HG02943 (cell line): ENCODE measurements around the gene RHNO1.

Experiments used
- ATAC-seq: cut with Tn5 transposase; IDR thresholded peaks from one replicate; pipeline ENCODE4 v1.9.1; 2021; ENCODE audit warnings: mild to moderate bottlenecking, low read depth, moderate library complexity; ENCODE audit not compliant: unreplicated experiment

The RHNO1 gene

GRCh38 chr12:2877047-2877952 is at the start of gene RHNO1, which contains the start of gene FOXM1:
TSS of gene RHNO1 (plus strand) at chr12:2877223. CDS start at chr12:2885367, 8,144 bp downstream.
TSS of gene FOXM1 (minus strand) at chr12:2877174. CDS start at chr12:2874478, 2,696 bp downstream.
- ATAC-seq = peak; percentile 78

DNA sequence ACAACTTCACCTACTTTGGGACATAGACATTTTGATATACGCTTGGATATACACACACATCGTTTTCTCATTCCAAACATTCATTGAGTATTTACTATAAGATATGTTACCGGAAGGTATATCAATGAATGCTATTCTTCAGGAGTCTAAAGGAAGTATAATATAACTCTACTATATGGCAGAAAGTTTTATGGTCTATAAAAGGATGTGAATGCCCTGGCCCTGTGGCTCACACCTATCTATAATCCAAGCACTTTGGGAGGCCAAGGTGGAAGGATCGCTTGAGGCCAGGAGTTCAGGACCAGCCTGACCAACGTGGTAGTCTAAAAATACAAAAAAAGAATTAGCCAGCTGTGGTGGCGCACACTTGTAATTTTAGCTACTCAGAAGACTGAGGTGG is 47.7 kb upstream of the RHNO1 start:
- no peak for ATAC-seq

DNA sequence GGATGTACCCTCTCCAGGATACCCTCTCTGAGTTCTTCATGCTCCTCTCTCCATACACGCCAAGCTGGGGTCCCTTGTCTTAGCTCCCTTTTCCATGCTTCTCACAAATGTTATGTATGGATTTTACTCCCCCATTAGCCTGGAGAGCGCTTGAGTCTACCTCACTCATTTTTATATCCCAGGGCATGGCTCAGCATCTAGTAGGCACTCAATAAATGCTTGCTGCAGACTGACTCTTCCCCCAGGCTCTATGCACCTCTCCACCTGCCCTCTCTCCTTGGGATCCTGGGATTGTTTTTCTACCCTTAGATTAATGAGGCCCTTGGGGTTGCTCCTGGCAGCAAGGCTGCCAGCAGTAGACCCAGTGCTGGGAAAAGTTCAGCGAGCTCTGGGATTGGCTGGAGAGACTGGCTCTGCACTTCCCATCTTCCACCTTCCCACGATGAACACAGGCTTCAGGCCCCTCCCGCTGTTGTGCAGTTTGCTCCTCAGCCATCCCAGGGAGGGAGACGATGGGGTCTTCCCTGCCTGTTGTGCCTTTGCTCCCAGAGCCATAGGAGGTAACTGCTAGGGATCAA is 44.4 kb upstream of the RHNO1 start:
- ATAC-seq = no peak

DNA sequence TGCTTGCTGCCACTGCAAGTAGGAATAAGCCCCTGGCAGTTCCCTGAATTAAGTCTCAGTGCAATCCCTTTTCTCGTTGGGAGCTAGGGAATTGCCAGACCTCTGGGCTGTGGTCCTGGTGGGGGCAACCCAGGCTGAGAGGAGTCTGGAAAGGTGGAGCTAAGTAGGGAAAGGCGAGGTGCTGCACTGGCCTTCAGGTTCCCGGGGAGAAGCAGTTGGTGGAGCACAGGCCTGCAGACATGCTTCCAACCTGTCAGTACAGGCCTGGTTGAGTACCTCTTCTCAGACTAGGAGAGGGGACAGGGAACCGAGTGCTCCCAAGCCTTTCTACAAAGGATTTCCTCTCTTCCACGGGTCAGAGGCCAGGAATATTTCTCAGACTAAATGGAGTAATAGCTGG is 43.7 kb upstream of the RHNO1 start:
- ATAC-seq = no peak

DNA sequence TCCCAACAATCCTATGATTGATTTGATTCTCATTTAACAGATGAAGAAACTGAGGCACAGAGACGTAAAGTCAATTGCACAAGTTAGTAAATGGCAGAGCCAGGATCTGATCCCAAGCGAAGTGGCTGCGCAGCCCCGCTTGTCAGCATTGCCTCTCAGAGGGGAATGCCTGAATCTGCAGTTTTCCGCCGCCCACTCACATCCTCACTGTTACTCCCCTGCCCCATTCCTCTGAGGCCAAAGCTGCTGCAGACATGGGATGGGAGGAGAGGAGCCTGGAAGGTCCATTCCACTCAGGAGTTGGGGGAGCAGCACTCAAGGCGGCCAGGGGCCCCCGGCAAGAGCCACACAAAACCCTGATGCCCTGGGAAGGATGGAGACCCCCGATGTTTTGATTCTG is 43.2 kb upstream of the RHNO1 start:
- no peak for ATAC-seq

- no peak for ATAC-seq
Measured at GRCh38 chr12:2834581-2835491, 42.2 kb upstream of the RHNO1 start, which contains the start of gene NRIP2. TSS of gene NRIP2 (minus strand) at chr12:2835035. CDS start at chr12:2834983, 52 bp downstream.

DNA sequence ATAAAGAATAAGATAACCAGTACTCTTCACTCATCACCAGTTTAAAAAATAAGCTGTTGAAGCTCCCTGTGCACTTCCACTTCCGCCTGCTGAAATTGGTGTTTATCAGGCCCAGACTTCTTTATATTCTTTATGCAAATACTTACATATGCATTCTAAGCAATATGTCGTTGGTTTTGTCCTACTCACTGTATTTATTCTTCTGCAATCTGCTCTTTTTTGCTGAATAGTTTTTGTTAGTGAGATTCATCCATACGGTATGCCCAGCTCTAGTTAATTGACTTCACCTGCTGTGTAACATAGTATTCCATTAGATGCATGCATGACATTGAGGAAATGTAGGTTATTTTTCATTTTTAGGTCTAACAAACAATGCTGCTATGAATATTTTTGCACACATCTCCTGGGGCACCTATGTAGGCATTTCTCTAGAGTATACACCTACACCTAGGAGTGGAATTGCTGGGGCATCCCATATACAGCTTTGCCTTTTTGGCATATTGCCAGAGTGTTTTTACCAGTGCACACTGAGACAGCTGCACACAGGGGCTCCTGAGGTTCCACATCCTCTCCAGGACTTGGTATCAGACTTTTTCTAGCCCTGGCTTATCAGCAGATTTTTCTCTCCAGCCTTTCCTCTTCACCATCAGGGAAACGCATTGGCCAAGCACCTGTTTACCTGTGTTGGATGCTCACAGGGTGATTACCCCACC is 41.2 kb upstream of the RHNO1 start:
- ATAC-seq = no peak

DNA sequence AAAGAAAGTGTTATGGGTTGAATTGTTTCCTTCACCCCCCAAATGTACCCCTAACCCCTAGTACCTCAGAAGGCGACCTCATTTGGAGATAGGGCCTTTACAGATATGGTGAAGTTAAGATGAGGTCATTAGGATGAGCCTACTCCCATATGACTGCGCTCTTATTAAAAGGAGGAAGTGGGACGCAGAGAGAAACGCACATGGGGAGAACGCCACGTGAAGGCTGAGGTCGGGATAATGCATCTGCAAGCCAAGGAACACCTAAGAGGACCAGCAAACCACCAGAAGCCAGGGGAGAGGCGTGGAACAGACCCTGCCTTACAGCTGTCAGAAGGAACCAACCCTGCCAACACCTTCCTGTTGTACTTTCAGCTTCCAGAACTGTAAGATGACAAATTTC is 40.4 kb upstream of the RHNO1 start:
- ATAC-seq = no peak

DNA sequence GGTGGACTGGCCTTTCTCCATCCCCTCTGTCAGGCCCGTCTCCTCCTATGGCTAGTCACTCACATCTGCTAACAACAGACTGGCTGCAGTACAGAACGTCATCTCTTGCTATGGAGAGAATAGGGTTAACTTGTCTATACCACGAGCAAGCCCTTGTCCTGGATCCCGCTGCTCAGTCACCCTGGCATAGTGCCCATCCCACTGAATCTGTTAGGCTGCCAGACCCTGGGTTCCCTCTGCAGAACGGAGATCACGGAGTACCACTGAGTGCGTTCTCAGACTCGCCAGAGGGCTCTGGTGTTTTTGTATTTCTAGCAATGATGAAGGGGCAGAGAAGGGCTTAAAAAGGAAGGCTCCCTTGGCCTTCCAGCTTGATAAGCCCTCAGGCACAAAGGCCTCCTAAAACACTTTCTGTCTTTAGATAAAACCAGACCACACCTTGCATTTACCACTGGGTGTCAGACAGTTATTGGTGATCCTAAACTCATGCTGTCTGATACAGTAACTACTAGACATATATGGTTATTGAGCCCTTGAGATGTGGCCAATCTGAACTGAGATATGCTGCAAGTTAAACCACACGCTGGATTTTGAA is 35.9 kb upstream of the RHNO1 start:
- no peak for ATAC-seq

DNA sequence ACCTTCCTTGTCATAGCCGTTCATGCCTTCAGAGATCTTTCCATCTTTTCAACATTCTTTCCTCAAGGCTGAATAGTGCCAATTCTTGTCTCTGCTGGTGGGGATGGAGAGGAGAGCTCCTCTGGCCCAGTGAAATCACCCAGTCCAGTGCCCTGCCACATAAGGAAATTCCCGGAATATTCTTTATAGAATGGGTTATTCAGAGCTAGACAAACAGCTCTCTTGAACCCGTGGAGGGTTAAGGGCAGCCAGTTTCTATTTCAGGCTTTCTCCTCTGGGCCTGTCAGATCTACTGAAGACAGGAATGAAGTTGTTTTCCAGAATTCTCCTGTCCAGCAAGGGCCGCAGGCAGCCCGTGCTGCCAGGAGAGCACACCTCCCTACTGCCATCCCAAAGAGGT is 34.1 kb upstream of the RHNO1 start:
- no peak for ATAC-seq

DNA sequence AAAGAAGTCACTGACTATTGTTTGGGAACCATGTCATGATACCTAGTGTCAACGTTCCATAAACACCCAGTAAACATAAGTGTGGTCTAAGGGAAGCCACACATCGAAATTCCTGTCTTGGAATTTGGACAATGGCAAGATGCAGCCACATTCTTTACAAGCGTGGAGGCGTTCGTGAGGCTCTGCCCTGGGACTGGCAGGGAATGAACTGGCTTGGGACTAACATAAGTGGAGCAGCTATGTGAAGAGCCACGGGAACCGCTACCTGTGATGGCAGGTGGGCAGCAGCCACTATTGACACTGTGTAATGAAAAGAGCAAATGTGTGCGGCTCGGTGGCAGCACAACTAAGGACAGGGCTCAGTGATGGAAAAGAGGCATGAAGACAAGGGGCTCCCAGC is 32.2 kb upstream of the RHNO1 start:
- ATAC-seq = no peak

DNA sequence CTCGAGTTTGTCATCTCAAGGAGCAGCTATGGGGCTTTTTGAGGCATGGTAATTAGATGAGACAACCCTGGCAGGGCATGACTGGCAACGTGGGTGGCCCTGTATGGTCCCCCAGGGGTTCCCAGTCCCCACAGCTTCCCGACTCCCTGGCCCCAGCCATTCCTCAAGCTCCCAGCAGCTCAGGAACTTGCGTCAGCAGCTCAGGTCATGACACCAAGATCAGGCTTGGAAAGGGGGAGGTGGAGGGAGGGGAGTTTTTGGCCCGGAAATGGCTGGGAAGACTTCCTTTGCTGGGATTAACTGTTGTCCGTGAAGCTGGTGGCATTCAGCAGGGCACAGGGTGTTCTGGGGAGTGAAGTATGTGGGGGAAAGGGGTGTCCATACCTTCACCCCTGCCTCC is 31.7 kb upstream of the RHNO1 start:
- no peak for ATAC-seq

DNA sequence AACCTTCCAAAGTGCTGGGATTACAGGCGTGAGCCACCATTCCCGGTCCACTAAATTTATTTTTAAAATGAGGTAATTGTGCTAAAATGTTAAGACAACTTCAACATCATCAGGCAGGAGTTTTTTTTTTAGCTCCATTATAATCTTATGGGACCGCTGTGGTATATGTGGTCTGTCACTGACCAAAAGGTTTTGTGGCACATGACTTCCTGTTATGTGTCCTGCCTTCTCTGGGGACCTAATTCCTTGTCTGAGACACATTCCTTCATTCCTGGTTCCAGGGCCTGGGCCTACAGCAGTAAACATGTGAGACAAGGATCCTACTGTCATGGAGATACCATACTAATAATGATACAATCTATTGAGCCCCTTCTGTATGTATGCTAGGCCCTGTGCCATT is 25.1 kb upstream of the RHNO1 start:
- ATAC-seq = no peak

DNA sequence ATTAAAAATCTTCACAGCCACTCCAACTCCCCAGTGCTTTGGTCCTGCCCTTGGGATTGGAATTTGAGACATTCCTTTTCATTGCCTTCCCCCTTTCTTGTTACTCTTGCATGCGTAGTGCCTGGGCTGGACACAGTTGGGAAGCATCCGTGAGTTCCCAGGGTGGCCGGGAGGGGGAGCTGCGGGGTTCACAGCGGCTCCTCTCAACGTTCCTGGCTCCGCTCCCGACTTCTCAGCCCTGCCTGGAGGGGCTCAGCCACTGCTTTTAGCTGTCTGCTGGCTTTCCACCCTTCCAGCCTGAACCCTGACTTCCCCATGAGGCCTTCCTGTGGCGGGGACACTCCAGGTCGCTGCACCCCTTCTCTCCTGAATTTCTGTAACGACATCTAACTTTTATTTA is 23.4 kb upstream of the RHNO1 start:
- no peak for ATAC-seq

DNA sequence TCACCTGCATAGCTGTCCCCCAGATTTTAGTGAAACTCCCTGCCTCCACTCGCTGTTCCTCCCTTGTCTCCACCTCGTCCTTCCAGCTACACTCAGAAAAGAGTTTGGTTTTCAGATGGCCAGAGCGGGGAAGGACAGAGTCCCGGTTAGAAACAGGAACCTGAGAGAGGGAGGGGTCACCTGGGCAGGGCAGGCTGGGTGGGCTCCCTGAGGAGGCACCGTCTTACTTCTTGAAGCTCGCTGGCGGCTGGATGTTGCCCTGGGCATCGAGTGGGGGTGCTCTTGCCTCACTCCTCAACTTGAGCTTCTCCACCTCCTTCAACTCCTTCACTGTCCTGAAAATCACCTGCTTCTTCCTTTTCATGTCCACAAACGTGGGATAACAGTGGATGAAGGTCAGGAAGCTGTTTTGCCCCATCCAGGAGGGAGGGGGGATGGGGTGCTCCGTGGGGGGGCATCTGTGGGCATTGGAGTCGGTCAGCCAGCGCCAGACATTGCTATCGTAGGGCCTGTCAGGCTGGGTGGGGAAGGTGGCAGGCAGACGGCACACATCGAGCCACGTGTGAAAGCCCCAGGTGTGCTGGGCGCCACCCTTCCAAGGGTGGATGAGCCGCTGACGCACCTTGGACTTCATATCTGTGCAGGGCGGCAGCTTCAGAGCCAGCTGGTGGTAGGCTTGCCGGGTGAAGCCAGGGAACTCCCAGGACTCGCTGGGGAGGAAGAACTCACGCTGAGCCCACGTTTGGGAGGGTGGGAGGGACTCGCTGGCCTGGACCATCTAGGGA is 22.2 kb upstream of the RHNO1 start:
- ATAC-seq = no peak

- ATAC-seq = no peak
Measured at GRCh38 chr12:2855546-2855945, 21.5 kb upstream of the RHNO1 start.

GRCh38 chr12:2856051-2856450 is 21.0 kb upstream of the RHNO1 start:
- no peak for ATAC-seq

- ATAC-seq = no peak
Measured at GRCh38 chr12:2857021-2857431, 20.0 kb upstream of the RHNO1 start, which contains the start of gene TEX52. TSS of gene TEX52 (minus strand) at chr12:2857039. CDS start at chr12:2857026, 13 bp downstream.

DNA sequence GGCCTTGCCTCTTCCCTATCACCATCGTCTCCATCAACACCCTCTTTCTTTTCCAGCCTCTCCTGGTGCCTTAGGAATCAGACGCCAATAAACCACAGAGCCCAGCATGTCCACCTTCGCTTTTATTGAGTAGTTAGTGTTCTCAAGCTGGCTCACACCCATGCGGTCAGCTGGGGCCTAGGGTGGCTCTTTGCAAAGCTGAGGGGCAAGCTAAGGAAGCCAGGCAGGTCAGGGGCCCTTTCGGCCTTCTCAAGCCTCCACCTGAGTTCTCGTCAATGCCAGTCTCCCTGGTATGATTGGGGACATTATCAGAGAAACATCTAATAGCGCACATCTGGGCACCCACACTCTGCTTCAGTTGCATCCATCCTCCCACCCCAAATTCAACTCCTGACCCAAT is 19.4 kb upstream of the RHNO1 start:
- no peak for ATAC-seq
